Non-pigmented ciliary epithelial cell (primary cell): ENCODE results near the gene NR3C1.
"Not testable (repeated sequence)": the region's sequence is repeated elsewhere in the genome, so short reads cannot be mapped to it uniquely, and the experiment has no call there.

Experiments
- DNase-seq: peaks from one replicate; pipeline ENCODE4 v3.0.0-alpha.2; 2010; ENCODE audit warnings: low read depth

Gene NR3C1

DNA sequence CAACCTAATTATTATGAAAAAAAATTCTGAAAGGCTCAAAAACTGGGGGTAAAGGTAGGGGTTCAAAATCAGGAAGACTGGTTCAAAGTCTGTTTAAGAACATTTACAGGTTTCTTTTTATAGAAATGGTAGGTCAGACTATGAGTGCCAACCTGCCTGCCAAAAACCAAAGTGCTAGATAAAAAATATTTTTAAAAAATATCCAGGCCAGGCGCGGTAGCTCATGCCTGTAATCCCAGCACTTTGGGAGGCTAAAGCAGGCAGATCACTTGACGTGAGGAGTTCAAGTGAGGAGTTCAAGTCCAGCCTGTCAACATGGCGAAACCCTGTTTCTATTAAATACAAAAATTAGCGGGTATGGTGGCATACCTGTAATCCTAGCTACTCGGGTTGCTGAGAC is 67.0 kb downstream of the NR3C1 start:
- no peak for DNase-seq

- DNase-seq = no peak
These were observed 68.6 kb downstream of the NR3C1 start for GRCh38 chr5:143334903-143335302.

DNA sequence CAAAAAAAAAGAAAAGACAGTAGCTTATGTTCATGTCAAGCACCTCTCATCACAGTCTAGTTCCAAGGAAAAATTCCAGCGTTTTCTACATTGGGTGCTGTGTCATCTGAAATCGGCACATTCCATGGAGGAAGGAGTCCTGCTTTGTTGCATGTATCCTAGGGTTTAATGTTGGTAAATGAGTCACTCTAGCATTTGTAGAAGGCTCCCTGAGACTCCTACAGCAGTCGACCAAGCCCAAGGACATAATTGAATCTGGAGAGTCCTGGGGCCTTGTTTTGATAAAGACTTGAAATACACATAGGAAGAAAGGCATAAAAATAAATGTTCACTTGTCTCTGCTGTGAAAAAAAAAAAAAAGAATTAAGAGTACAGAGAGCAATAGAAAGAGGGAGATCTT is 69.1 kb downstream of the NR3C1 start:
- DNase-seq = not testable (repeated sequence)

- no peak for DNase-seq
These were observed 71.5 kb downstream of the NR3C1 start for GRCh38 chr5:143331956-143332355.

DNA sequence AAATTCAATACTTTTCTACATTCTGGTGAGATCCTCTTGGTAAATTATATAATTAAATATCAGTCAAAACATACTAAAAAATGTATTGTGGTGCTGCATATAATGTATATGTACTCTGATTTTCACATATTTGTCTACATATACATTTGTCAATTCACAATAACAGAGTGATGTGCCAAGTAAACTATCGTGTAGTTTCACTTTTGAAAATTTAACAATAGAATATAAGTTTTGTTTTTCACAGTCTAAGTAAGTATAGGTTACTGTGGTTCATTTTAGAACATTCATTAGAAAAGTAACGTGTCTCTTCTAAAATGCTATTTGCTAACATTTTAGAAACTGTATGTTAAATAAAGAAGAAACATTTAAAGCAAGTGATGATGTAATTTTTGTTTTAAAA is 73.6 kb downstream of the NR3C1 start:
- no peak for DNase-seq

- no peak for DNase-seq
These were observed 74.8 kb downstream of the NR3C1 start for GRCh38 chr5:143328589-143329220.

- DNase-seq = not testable (repeated sequence)
These were observed 78.4 kb downstream of the NR3C1 start for GRCh38 chr5:143325086-143325485.

DNA sequence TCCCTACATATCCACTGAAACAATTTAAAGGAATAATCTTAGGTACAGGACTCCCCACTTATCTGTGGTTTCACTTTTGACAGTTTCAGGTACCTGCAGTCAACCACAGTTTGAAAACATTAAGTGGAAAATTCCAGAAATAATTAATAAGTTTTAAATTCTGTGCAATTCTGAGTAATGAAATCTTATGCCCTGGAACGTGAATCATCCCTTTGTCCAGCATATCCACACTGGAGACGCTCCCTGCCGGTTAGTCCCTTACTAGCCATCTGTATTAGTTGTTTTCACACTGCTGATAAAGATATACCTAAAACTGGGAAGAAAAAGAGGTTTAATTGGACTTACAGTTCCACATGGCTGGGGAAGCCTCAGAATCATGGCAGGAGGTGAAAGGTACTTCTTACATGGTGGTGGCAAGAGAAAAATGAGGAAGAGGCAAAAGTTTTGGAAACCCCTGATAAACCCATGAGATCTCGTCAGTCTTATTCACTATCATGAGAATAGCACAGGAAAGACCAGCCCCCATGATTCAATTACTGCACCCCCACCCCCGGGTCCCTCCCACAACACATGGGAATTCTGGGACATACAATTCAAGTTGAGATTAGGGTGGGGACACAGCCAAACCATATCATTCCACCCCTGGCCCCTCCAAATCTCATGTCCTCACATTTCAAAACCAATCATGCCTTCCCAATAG is 80.4 kb downstream of the NR3C1 start:
- DNase-seq = not testable (repeated sequence)

GRCh38 chr5:143322176-143322575 is 81.3 kb downstream of the NR3C1 start:
- no peak for DNase-seq

- no peak for DNase-seq
These were observed 83.9 kb downstream of the NR3C1 start for GRCh38 chr5:143319437-143320227.

DNA sequence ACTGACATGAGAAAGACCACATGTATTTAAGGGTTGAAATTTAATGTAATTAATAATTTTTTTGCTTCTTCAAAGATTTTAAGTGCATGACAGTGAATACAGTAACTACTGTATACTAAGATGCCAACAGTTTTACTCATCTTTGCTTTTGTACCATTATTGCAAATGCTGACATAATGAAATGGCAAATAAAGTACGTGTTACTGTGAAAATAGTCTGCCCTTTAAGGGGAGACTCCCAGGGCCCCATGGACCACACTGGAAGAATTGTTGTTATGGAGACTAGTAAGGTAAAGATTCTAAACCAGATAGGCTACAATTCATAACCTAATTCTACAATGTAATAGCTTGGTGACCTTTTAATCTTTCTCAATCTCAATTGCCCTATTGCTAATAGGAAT is 84.7 kb downstream of the NR3C1 start:
- DNase-seq = no peak

- no peak for DNase-seq
These were observed 85.2 kb downstream of the NR3C1 start for GRCh38 chr5:143318270-143318669.

DNA sequence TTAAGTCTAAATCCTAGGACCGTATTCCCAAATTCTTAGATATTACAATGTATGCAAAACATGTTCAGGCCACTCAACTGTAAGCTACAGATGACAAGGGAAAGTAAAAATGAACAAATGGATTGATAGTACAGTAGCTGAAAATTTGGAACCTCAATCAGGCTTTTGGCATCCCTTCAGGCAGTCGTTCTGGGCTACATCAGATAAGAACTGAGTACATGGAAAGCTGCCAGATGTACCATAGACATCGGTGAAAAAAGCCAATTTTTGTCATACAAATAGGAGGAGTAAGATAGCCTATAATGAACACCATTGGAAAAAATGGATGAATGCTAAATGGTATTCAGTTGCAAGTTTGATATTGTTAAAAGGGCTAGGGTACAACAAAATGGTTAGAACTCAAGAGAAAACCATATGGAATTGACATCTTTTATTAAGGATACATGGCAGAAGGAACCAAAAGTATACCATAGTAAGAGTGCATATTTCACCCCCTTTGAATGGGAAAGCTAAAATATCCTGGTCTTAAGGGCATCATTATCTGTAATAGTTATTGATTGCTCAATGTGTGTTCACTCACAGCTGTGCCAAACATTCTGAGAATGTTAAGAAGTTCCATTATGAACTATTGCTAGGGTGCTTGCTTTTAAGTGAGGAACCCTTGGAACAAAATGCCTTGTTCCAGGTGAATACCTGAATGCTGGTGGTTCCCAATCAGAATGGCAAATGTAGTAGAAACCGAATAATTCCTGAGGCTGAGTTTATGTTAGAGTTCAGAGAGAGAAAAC is 86.4 kb downstream of the NR3C1 start:
- DNase-seq = no peak

- DNase-seq = no peak
These were observed 87.1 kb downstream of the NR3C1 start for GRCh38 chr5:143316337-143316736.

DNA sequence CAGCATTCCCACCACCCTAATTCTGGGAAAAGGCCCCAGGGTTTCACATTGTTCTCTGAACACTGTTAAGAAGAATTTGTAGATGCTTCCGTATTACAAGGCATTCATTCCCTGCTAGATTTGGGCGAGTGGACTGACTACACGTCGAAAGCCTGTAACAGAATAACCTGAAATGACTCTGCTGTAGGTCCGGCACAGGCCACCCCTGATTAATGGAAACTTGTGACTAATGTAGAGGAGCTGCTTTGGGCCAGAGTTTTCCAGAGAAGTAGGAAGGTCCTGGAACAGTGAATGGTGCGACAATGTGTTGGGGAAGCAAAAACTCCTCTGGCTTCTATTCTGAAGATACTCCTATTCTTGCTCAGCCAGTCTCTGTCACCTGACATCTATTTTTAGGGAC is 87.6 kb downstream of the NR3C1 start:
- DNase-seq = no peak

GRCh38 chr5:143315214-143315613 is 88.3 kb downstream of the NR3C1 start:
- no peak for DNase-seq

GRCh38 chr5:143314659-143315058 is 88.8 kb downstream of the NR3C1 start:
- DNase-seq = peak; percentile 82

DNA sequence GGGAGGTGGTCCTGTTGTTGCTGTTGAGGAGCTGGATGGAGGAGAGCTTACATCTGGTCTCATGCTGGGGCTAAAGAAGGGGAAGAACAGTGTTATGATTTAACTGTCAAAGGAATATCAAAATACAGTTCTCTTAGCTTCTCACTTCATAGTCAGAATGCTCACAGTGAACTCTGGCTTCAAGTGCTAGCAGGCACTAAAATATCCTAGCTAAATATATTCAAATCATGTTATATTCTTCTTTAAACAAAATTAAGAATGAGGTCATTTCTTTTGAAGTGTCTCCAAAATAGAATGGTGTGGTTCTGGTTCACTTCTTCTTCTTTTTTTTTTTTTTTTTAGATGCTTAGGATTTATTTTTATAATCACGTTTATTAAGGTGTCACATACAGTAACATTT is 89.4 kb downstream of the NR3C1 start:
- DNase-seq = no peak

- no peak for DNase-seq
These were observed 90.1 kb downstream of the NR3C1 start for GRCh38 chr5:143313298-143313852.

DNA sequence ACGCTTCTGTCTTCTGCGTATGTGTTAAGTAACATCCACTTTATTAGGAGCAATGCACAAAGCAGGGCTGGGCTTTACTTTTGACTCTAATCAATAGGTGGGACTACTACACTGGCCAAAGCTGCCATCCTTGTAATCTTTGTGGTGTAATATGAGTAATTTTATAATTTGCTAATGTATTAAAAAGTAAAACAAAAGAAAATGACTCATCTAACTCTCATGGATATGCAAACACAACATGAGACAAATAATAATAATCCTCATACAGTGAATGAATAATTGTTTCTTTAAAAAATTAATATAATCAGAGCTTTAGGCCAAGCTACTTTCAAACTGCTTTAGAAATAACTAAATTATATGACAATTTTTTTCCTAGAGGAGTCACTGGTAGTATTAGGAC is 90.7 kb downstream of the NR3C1 start:
- DNase-seq = no peak

DNA sequence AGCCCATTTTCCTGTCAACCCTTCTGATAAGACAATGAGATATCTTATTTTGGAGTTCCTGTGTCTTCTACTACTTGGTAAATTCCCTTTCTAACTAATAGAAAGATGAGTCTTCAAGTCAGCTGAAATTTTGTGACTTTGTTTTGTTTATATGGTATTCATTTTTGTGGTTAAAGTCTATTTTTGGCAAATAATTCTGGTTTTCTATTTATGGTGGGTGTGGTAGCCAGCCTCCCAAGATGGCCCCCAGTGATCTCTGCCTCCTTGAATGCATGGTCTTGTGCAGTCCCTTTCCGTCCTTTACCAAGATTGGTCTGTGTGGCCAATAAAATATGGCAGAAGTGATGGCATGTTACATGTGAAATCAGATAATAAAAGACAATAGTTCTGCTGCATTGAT is 91.5 kb downstream of the NR3C1 start:
- DNase-seq = no peak

GRCh38 chr5:143311428-143311827 is 92.1 kb downstream of the NR3C1 start:
- peak; percentile 82 for DNase-seq
